Inflammatory macrophage treated with lipopolysaccharide for 1 hour (primary cell): ENCODE results near the gene FKBP2.
"Not testable (repeated sequence)": the region's sequence is repeated elsewhere in the genome, so short reads cannot be mapped to it uniquely, and the experiment has no call there.

Source experiments
- DNase-seq, 2 donors: peaks; one replicate each; pipeline ENCODE4 v3.0.0-alpha.2; 2020 to 2022

FKBP2 gene

DNA sequence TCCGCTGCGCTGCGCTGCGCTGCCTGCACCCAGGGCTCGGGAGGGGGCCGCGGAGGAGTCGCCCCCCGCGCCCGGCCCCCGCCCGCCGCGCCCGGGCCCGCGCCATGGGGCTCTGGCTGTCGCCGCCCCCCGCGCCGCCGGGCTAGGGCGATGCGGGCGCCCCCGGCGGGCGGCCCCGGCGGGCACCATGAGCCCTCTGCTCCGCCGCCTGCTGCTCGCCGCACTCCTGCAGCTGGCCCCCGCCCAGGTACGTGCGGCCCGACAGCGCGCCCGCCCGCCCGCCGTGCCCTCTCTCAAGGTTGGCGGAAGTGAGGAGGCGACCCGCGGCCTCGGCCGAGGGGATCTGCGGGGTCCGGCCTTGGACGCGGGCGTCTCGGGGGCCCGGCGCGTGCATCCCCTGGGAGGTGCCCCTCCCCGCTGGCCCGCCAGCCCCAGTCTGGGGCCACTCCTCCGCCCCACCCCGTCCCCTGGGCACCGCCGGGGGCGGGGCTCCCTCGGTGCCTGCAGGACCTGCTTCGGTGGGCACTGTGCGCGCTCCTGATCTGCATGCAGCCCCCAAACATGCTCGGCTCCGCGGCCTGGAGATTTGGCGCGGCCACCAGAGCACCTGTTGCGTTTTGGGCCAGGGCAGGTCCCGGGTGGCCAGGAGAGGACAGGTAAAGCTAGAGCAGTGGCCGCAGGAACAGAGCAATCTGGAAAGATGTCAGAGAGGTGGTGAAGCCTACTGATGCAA lies 6.1 kb upstream of the FKBP2 start:
- no peak for DNase-seq

DNA sequence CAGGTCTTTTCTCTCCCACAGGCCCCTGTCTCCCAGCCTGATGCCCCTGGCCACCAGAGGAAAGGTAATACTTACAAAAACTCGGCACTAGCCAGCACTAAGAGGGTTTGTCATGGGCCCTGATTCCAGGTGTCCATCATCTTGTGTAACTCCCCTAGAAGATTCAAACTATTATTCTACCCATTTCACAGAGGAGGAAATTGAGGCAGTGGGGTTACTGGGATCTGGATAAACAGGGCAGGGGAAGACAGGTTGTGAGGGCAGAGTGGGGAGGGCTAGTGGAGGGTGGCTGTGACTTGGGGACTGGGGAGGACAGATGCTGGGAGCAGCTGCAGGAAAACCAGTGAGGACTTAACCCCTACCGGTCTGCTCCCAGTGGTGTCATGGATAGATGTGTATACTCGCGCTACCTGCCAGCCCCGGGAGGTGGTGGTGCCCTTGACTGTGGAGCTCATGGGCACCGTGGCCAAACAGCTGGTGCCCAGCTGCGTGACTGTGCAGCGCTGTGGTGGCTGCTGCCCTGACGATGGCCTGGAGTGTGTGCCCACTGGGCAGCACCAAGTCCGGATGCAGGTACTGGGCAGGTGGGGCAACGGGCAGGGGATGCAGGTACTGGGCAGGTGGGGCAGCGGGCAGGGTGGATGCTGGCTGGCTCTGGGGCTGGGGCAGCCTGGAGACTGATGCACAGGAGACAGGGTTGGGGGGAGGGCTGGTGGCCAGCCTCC lies 5.3 kb upstream of the FKBP2 start:
- DNase-seq: no peak

DNA sequence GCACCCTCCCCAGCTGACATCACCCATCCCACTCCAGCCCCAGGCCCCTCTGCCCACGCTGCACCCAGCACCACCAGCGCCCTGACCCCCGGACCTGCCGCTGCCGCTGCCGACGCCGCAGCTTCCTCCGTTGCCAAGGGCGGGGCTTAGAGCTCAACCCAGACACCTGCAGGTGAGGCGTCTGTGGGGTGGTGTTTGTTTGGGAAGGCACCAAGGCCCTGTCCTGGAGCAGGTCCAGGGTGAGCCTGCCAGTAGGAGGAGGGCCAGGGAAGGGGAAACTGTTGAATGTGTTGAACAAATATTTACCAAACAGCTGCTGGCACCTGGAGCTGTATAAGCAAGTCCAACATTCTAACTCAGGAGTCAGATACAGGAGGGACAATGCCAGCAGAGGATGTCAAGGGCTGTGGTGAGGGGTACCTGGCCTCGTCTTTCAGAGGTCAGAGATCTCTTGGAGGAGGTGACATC lies 3.4 kb upstream of the FKBP2 start:
- DNase-seq: no peak

DNA sequence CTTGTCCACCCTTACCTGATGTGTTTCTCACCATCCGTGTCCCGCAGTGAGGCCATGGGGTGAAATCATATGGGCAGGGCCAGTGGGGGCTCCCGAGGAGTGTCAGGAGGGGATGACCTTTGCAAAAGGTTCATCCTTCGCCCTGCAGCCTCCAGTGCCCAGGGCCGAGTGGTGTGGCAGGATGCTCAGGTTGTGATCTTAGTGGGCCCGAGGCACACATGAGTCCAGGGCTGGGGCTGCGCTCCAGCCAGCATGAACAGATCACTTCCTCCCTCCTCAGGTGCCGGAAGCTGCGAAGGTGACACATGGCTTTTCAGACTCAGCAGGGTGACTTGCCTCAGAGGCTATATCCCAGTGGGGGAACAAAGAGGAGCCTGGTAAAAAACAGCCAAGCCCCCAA lies 2.8 kb upstream of the FKBP2 start:
- no peak for DNase-seq

DNA sequence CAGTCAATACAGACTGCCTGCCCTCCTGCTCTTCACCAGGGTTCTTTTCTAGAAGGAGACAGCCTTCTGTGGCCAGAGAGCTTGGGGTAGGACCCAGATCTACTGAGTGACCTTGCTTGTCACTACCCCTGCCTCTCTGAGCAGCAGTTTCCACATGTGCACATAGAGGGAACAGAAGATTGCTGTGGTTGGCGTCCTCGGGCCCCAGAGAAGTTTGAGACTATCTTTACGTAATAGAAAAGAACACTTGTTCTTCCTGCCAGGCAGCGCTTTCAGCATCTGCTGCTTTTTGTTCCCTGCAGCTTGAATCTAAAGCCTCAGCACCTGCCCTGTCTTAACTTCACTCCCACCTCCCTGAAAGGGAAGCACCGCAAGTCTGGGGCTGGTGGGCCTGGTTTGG lies 1.9 kb upstream of the FKBP2 start:
- peak in 1 of 2 donors; percentile 27 for DNase-seq

DNA sequence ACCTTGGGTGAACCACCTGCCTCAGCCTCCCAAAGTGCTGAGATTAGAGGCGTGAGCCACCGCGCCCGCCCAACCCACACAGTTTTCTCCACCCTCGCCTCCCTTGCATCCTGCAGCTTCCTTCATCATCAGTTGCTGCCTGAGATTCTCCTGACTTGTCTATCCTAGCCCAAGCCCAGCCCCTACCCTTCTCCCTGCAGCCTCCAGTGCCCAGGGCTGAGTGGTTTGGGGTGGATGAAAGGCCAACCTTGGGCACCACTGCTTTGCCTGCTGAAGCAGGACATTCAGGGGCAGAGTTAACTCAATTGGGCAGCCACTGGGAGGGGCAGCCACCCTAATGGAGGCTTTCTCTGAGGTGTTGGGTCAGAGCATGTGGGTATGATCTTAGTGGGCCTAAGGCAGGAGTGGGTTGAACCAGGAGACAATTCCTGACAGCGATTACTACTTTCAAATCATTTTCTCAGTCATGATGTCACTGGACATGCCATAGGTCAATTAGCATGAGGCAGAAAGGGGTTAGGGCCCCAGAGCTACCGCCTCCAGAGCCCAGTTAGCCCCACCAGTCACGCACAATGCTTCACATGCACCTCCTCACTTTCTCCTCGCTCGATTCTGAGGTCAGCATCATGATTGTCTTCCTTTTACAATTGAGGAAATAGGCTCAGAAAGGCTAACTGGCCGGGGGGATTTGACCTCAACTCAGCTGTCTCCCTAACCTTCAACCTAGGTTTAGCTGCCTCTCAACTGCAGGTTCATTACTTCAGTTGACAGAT lies 1.0 kb upstream of the FKBP2 start:
- peak; percentile 81 to 95 for DNase-seq

DNA sequence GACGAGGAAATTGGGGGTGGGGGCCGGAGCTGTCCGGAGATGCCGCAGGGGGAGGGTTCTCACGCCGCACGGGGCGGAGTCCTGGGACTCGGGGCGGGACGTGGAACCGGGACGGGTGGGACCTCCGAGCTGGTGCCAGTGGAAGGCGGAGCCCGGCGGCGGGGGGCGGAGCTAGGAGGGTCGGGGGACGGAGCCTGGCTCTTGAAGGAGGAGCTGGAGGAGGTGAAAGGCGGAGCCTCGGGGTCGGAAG lies 271 bp downstream of the FKBP2 start:
- DNase-seq: peak; percentile 99 to 100

DNA sequence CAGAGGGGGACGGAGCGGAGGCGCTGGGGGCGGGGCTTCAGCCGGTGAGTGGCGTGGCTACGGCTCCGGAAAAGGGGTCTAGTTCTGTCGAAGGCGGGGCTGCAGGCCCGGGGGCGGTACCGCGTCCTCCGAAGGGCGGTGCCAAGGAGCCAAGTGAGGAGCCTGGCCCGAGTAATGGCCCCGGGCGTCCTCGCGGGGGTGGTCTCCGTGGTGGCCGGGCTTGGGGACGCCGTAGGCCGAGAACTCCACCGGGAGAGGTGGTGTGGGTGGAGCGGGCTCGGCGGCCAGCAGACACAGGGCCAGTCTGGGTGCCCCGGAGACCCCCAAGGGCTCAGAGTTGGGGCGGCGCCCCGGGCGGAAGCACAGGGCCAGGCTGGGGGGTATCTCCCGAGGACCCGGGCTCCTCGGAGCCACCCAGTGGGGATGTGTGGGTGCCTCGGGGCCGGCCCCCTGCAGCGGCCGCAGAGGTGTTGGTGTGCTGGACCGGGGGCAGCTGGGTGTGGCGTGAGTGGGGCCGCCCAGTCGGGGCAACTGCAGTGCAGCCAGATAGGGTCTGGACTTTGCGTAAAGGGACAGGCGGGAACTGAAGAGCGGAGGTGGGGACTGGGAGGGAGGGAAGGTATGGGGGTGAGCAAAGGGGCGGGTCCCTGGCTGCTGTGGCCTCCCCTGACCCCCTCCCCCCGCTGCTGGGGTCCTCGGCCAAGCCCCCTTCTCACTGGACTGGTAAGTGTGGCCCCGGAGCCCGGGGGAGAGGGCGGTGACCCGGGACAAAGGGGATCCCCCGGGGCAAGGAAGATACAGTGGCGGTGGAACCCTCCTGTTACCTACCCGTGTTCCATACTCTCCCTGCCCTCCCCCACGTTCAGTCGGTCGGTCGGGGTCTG lies 838 bp downstream of the FKBP2 start:
- DNase-seq: no peak

DNA sequence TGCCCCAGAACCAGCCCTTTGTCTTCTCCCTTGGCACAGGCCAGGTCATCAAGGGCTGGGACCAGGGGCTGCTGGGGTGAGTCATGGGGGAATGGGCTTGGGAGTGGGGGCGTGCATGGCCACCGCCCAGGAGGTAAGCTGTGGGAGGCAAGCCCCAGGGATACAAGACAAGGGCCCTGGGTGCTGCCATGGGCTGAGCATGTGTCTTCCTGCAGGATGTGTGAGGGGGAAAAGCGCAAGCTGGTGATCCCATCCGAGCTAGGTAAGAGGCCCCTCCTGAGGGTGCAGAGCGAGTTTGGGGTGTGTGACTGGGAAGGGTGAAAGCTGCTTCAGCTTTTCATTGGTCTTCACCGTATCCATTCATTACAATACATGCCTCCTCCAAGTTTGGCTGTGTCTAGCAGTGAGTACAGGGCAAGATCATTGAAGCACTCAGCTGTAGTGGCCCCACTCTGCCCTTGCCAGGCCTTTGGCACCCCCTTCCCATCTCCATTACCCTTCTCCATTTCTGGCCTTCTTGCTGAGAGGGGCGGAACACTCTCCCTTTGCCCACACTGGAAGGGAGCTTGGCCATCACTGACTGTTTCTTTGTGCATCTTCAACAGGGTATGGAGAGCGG lies 2.5 kb downstream of the FKBP2 start:
- DNase-seq: no peak

DNA sequence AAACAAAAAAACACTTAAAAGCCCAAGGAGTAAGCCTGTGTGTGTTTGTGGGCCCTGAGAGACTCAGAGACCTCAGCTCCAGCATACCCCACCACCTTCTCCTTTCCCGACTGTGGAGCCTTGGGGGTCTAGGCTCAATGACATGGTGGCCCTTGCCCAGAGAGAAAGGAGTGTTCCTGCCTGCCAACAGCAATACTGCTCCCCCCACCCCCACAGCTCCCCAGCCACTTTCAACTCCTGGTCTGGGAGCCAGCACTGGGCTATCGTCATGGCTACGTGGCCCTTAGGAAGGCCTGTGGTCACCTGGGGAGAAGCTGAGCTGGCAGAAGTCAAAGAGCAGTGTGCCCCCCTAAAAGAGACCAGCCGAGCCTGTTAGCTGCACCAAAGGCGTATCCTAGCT lies 3.2 kb downstream of the FKBP2 start:
- no peak for DNase-seq

DNA sequence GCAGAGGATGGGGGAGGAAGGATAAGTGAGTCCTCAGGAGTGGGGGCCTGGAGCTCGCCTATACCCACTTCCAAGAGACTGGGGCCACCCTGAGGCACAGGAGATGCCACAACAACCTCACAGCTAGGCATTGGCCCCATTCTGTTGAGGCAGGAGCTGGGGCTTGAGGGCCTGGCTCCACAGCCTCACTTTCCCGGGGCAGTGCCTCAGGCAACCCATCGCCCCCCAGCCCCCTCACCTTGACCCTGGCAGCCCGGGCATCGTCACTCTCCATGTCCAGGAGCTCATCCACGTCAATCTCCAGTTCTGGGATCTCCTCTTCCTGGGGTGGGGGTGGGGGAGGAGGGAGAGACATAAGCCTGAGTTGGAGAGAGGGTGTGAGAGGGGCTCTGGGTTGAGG lies 4.1 kb downstream of the FKBP2 start:
- DNase-seq: no peak

DNA sequence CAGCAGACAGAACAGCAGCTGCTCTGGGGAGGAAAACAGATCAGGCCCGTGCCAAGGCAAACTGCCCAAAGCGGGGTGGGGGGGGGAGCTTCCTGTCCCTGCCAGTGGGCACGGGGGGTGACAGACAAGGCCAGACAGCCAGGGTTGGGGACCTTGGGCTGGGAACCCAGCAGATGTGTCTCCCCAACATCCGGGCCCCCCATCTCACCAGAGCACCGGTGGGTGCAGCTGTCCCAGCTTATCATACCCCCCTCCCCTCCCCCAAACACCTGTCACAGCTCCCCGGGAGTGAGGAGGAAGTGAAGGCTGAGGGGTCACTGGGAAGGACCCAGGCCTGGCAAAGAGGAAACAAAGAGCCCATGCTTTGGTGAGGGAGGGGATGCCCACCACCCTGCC lies 4.5 kb downstream of the FKBP2 start:
- DNase-seq: no peak

DNA sequence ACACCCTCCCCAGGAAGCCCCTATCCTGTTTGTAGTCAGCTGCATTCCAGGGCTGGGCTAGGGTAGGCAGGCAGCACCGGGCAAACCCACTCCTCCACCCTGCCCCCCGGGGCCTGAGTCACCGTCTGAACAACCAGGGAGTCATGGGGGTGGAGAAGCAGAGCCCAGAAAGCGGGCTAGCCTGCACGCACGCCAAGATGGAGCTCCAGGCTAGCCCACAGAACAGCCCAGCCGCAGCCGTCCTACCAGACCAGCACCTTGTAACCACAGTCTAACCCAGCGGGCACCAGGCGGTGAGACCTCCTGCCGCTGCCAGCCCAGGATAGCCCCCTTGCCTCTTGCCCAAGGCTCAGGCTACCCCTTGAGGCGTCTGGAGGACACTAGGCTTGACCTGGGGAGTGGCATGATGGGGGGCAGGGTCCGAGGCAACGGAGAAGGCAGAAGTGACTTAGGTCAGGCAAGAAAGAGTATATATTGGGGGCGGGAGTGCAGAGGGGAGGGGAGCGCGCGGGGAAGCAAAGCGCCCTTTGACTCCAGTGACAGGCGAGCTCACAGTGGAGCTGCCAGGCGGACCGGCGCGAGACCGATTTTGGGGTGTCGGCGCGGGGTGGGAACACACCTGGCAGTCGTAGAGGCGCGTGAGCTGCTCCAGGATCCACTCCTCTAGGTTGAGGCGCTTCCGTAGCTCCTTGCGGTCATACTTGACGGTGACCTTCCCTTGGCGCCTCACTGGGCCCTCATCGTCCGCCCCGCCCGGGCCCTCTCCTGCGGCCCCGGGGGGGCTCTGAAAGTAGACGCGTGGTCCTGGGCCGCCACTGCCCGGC lies 5.1 kb downstream of the FKBP2 start:
- peak; percentile 56 to 70 for DNase-seq

DNA sequence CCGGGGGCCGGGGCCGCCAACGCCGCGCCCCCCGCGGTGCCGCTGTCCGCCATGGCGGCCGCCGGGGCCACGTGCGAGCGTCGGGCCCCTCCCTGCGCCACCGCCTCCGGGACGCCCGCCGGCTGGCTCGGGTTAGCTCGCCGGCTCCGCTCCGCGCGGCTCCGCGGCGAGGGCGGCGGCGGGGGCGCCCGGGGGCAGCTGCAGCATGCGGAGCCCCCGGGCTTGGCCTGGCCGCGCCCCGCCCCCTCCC lies 5.7 kb downstream of the FKBP2 start:
- not testable (repeated sequence) for DNase-seq

DNA sequence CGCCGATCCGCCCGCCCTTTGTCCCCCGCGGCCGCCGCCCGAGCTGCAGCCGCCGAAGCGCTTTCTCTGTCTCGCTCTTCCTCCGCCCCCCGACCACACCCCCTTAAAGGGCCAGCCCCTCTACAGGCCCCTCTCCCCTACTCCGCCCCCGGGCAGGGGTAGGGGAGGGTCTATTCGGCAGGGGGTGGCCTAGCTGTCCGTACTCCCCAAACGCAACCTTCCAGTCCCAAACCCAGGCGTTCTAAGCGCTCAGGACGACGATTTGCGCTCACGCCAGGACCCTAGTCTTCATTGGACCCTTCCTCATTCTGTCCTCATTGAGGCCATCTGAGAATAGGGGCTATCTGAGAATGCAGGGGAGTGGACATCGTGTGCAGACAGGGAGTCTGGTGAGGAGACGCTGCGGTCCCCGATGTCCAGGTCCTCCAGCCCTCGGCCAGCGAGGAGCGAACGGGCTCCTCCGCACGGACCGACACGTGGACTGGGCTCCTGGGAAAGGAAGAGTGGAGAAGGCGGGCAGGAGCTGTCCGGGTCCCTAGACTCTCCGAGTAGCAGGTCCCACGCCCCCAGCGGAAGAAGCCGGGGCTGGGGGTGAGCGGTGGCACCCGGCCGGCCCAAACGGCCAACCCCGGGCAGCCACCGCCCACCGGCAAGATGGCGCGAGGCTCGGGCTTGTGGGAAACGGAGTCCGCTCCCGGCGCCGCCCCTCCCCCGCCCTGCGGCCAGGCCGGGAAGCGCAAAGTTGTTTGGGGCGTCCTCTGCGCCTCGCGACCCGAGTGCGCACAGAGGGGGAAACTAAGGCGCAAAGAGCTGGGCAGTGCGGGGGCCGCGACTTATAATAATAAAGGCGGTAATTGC lies 6.2 kb downstream of the FKBP2 start, which contains the start of gene PPP1R14B:
TSS of gene PPP1R14B (minus strand) at position 73 of the 858 bp plus-strand sequence. CDS start 270 bp downstream, outside the sequence.
- DNase-seq: peak; percentile 78 to 79

DNA sequence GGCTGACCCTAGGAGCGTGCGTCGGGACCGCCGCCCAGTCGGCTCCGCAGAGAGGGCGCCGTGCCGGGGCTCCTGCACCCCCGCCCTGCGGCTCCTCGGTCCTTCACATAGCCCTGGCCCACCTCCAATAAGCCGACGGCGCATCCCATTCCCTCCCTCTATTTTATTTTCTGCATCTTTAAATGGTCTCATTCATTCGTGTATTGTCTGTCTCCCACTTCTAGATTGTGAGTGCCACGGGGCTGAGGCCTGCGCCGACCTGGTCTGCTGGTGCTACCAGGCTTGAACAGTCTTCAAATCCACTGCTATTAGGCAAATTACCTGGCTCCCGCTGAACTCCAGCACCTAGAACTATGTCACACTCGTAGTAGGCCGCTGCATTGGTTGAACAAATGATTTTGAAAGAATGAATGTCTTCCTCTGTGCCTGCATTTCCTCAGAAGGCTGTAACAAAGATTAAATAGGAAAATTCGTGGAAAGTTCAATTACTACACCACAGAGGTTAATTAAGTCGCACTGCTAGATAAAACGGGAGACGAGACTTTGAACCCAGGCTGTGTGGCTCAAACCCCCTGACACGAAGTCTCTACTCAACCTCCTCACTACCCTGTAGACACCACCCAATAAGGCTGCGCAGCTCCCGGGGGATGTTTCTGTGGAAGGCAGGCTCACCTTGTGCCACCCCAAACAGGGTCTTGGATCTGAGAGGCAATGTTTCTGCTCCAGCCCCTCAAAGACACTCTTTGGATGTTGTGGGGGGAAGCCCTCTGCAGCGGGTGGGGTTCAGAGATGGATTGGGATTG lies 7.0 kb downstream of the FKBP2 start:
- DNase-seq: no peak

DNA sequence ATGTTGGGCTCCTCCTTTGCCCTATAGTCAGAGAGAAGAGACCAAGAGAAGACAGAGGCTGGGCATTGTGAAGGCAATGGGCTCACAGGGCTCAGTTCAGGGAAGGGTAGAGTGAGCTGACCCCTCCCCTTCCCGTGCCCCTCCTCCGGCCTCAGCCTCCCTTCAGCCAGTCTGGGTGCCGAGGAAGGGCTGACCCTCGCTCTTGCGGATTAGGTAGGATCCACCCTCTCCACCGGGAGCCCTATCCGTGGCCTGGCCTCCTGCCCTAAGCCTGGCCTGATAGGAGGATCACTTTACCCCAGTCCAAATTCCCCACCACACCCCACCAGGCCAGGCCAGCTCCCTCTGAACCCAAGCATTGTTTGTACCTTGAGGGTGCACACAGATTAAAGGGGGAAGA lies 7.7 kb downstream of the FKBP2 start:
- no peak for DNase-seq

DNA sequence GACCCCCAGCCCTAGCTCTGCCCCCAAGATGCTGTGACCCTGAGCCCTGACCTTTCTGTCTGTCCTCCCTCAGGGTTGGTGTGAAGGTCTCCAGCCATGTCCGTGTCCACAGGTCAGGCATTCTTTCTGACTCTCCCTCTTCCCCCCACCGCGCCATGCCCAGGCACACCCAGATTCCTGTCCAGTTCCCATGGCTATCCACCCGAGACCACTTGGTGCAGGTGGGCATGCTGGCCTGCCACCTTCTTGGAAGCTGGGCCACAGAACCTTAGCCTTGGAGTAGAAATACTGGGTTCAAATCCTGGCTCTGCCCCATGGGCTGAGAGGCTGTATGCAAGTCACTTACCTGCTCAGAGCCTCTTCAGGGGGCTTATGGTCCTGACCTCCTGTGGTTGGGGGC lies 8.1 kb downstream of the FKBP2 start:
- no peak for DNase-seq

DNA sequence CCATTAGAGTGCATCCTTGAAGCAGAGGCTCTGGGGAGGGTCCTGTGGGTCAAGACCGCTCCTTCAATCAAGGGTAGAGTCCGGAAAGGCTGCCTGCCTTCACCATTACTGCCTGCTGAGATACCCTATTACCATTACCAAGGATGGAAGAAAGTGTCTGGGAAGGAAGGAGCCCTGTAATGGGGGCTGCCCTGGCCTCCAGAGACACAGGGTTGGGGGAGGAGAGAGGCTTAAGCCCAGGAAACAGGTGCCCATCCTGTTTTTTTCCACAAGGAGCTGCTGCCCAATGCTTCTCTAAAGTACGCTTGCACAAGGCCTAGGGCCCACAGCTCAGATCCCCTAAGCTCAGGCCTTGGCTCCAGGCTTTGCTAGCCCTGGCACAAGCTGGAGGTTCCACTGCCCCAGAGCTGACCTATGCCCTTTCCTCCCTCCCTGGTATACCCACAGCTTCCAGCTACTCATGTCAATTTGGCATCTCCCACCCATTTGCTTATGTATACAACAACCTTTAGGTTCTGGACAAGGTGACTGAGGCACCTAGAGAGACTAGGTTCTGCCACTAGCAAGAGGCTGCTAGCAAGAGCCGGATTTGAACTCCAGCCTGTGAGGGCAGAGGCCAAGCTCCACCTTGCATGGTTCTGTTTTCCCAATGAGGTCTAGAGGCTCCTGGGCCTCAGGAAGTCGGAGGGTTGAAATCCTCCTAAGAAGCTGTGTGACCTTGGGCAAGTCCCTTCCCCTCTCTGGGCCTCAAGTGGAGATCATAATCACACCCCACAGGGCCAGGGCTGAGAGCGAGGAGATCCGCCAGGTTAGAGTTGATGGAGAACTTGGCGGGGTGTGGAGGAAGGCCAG lies 8.9 kb downstream of the FKBP2 start:
- DNase-seq: no peak
